GM03348 (cell line): ENCODE data around the gene ZC3H18.

ENCODE experiments used
- DNase-seq: peaks from one replicate; pipeline ENCODE4 v3.0.0; 2012; ENCODE audit warnings: low spot score

The ZC3H18 gene

DNA sequence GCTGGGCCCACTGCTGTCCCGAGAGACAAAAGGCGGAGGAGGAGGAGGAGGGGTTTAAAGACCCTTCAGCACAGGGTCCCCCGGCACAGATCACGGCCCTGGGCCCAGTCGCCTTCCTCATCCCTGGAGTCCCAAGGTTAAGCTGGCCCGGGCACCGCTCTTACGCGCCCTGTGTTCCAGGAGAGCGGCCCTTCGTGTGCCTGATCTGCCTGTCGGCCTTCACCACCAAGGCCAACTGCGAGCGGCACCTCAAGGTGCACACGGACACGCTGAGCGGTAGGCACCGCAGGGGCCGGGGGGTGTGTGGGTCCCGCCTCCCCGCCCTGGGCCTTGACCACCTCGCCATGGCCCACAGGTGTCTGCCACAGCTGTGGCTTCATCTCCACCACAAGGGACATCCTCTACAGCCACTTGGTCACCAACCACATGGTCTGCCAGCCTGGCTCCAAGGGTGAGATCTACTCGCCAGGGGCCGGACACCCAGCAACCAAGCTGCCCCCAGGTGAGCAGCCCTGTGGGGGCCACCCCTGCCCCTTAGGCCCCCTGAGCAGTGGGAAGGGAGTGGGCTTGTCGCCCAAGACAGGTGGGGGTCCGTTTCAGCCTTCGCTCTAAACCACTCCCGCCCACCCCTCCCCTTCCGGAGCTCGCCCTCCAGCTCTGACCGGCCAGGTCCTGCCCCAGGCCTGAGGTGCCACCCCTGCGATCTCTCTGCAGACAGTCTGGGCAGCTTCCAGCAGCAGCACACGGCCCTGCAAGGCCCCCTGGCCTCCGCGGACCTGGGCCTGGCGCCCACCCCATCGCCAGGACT, 37.6 kb upstream of the ZC3H18 start:
- no peak for DNase-seq

DNA sequence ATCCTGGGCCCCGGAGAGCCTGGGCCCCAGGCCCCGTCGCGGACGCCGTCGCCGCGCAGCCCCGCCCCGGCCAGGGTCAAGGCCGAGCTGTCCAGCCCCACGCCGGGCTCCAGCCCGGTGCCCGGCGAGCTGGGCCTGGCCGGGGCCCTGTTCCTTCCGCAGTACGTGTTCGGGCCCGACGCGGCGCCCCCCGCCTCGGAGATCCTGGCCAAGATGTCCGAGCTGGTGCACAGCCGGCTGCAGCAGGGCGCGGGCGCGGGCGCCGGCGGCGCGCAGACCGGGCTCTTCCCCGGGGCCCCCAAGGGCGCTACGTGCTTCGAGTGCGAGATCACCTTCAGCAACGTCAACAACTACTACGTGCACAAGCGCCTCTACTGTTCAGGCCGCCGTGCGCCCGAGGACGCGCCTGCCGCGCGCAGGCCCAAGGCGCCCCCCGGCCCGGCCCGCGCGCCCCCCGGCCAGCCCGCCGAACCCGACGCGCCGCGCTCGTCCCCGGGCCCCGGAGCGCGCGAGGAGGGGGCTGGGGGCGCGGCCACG, 36.8 kb upstream of the ZC3H18 start:
- peak; percentile 62 for DNase-seq

DNA sequence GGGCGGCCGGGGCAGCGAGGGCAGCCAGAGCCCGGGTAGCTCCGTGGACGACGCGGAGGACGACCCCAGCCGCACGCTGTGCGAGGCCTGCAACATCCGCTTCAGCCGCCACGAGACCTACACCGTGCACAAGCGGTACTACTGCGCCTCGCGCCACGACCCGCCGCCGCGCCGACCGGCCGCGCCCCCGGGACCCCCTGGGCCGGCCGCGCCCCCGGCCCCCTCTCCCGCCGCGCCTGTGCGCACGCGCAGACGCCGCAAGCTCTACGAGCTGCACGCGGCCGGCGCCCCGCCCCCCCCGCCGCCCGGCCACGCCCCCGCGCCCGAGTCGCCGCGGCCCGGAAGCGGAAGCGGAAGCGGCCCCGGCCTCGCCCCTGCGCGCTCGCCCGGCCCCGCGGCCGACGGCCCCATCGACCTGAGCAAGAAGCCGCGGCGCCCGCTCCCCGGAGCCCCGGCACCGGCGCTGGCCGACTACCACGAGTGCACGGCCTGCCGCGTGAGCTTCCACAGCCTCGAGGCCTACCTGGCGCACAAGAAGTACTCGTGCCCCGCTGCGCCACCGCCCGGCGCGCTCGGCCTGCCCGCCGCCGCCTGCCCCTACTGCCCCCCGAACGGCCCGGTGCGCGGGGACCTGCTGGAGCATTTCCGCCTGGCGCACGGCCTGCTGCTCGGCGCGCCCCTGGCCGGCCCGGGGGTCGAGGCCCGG, 36.1 kb upstream of the ZC3H18 start:
- DNase-seq = peak; percentile 99

DNA sequence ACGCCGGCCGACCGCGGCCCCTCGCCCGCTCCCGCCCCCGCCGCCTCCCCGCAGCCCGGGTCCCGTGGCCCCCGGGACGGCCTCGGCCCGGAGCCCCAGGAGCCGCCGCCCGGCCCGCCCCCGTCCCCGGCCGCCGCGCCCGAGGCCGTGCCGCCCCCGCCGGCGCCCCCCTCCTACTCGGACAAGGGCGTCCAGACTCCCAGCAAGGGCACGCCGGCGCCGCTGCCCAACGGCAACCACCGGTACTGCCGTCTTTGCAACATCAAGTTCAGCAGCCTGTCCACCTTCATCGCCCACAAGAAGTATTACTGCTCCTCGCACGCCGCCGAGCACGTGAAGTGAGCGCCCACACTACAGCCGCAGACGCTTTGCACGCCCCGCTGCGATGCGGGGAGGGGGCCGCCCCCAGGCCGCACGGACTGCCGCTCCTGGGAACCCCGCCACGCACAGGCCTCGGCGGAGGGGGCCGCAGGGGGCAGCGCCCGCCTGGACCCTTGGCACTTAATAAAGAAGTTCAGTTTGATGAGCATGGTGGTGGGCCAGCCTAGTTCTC, 35.5 kb upstream of the ZC3H18 start:
- DNase-seq = peak; percentile 79

DNA sequence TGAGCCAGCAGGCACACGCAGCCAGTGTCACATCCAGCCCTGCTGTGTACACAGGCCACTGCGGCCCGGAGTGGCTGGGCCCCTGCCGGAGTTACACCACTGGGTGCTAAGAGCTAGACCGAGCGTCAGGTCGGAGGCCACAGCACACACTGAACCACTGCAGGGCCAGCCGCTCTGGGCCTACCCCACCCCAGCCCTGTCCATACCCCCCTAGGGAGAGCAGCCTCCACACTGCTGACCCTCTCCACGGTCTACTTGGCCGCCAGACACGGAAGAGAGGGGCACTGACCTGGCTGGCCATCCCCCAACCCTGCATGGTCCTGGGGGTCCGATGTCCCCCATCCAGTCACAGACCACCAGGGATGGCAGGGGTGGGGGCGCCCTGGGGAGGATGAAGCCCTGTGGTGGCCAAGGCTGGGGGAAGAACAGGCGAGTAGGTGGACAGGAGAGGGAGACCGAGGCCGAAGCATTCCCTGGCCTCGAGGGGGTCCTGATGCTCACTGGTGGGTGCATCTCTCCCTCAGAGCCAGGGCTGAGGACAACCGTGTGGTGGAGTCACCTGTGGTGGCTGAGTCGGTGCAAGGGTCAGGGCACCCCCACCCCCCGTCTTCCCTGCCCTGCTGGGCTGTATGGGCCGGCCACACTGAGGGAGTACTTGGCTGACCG, 34.9 kb upstream of the ZC3H18 start:
- DNase-seq = no peak

DNA sequence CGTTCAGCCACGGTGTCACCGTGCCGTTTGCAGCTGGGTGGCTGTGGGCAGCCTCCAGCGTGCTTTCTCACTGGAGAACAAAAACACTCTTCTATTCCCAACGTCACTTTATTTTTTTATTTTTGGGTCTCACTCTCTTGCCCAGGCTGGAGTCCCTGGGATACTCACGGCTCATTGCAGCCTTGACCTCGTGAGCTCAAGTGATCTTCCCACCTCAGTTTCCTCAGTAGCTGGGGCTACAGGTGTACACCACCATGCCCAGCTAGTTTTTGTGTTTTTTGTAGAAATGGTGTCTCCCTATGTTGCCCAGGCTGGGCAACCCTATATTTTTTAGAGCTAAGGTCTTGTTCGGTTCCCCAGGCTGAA, 34.4 kb upstream of the ZC3H18 start:
- no peak for DNase-seq

DNA sequence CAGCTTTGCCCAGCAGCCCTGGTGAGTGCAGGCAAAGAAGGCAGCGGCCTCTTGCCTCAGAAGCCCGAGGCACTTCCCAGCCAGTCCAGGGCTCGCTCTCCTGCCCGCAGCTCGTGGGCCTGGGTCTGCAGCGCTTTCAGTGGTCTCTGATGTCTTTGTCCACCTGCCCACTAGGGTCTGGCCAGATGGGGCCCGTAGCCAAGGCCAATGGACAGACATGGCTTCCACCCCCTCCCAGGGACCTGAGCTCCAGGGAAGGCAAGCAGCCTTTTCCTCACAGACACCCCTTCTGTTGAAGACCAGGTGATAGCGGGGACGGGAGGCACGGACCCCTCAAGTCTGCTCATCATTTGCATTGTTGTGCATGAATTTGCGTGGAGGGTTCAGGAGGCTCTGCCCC, 33.7 kb upstream of the ZC3H18 start:
- DNase-seq = no peak

DNA sequence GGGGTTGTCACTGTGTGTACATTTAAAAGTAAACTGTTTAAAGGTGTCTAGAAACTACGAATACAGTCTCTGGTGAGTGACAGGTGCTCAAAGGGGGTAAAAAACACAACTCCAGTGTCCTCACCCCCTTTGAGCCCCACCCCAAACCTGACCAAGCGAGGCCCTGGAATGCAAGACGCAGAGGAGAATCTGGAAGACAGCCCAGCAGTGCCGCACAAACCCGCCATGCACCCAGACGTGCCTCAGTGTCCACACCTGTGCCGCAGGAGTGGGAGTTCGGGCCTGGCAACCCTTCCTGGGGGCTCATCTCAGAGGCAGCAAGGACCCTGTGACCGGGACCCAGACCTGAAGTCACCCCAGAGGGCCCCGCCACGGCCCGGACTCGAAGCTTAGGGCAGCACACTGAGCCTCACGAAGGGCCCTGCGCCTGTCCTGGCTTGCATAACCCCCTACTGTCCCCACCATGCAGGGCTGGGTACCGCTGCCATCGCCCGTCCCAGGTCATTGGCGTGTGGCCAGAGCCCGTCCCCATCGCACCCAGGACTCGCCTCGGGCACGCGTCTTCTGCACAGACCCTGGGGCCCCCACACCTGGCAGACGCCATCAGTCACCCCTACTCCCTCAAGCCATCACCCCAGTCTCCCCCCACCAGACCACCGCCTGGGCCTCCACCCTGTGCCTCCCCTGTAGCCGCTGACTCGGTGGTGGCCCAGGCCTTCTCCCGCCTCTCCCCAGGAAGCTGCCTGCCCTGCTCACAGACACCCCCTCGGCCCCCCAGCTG, 33.0 kb upstream of the ZC3H18 start:
- DNase-seq = no peak

DNA sequence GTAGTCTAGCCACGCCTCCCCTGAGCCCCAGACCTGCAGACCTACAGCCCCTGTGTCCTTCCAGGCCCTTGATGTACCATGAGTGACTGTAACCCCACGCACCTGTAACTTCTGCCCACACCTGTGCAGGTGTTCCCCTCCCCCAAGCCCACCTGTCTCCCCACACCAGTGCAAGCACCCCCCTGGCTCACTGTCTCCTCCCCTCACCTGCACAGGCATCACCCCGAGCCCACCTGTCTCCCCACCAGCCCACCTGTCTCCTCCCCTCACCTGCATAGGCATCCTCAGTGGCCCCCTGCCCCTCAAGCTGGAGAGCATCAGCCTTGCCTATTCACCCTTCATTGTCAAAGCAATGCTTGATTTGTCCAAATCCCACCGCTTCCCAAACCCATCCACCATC, 32.3 kb upstream of the ZC3H18 start:
- DNase-seq = no peak

DNA sequence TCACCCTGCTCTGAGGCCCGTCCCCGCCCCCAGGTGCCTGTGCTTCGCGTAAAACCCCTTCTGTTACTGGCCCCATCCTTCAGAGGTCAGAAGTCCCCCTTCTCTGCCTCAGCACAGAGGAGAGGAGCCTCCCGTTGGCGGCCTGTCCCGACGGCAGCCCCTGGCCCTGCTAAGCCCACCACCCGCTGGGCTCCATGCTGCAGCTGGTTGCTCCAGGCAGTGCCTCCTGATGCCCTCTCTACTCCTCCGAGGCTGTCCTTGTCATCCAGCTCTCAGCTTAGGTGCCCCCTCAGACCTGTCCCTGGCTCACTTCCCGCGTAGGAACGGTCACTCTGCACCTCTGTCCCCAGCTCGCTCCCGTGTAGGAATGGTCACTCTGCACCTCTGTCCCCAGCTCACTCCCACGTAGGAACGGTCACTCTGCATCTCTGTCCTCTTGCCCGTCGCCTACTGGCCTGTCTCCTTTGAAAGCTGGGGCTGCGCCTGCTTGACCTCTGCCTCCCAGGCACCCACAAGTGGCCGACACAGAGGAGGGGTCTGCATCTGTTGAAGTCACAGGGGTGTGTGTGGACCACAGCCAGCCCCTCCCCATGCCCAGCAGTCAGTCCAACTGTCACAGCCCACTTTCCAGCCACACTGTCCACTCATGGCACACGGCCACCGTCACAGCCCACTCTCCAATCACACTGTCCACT, 31.7 kb upstream of the ZC3H18 start:
- no peak for DNase-seq

DNA sequence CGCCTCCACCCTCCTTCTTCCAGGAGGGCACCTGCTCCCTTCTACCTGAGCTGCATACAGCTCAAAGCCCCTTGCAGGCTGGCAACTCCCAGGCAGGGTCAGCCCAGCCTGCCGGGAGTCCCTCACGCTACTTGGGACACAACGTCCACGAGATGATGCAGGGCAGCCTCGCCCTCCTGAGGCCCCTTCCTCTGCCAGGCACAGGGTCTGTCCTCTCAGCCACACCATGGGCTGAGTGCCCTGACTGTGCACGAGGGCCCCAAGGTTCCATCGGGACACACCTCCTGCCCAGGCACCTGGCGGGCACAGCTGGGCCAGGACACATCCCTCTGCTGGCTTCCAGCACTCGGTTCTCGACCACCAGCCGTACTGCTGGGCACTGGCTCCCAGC, 30.9 kb upstream of the ZC3H18 start:
- DNase-seq = no peak

DNA sequence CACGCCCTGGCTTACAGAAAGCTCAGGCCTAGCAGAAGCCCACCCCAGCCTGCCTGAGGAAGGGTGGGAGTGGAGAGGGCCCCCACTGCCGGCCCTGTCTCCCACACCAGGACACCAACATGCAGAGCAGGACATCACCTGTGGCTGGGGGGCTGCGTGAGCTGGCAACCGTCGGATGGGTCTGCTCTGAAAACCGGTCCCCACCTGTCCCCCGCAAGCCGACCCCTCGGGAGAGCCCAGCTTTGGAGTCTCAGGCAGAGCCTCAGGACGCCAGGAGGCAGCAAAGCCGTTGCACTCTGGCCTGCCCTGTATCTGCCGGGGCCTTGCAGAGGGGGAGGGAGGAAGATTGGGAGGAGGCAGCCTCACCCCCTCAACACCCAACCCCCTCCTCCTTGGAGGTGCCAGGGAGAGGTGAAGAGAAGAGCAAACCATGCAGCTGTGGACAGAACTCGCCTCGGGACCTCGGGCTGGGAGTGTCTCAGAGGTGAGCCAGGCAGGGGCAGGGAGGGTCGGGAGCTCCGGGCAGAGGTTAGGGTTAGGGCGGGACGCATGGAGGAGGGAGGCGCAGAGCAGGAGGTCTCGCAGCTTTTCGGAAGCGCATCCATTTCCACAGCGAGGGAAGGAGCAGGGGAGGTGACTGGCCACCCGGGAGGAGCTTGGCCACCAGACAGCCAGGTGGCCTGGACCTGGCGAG, 30.4 kb upstream of the ZC3H18 start:
- DNase-seq = peak; percentile 5

DNA sequence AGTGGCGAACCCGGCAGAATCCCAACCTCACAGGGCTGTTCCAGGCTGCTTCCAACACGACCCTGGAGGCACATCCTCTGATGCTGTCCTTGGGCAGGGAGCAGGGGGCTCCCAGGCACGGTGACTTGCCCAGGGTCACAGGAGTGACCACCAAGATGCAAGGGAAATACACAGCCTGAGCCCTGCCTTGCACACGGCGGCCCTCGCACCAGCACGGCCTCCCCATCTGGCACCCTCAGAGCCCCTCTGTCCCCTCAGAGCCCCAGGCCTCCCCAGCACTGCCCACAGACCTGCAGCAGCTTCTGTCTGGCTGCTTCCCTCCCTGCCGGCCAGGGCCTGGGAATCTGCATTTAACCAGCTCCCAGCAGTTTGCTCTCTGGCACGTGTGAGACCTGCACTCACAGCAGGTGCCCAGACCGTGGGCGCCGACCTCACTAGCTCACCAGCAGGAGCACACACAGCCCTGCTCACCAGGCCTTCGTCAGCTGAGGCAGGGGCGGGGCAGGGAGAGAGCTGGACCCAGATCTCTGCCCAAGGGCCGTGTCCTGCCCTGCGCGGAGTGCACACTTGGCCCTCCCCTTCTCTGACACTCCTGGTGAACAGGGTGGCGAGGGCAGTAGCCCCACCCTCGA, 29.7 kb upstream of the ZC3H18 start:
- DNase-seq = no peak

DNA sequence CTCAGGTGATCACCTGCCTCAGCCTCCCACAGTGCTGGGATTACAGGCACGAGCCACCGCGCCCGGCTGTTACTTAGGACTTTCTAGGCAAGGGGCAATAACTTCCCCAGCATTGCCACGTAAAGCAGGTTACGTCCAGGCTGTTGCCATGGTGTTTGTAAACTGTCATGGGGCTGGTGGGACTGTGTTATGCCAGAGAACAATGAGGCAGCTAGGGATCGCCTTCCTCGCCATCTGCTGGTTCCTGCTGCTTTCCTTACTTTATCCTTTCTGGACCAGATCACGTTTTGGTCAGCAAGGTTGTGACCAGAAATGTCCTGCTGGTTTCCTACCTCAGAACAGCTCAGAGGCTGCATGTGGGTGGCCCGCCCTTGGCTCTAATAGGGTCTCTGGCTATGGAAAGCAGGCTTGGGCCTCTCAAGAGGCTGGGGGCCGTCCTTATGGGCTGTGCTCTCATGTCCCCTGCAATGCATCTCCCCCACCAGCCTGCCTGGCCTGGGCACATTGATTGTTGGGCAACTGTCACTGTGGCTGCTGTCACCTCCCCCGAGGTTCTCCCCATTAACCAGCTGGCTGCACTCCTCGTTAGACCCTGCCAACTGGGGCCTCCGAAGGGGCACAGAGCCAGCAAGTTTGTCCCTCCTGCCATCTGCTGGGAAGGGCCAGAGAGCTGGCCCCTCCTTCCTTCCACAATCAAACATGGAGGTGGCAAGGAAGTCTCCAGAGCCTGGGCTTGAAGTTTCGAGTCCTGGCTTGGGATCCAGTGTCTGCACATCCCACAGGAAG, 28.2 kb upstream of the ZC3H18 start:
- DNase-seq = no peak

DNA sequence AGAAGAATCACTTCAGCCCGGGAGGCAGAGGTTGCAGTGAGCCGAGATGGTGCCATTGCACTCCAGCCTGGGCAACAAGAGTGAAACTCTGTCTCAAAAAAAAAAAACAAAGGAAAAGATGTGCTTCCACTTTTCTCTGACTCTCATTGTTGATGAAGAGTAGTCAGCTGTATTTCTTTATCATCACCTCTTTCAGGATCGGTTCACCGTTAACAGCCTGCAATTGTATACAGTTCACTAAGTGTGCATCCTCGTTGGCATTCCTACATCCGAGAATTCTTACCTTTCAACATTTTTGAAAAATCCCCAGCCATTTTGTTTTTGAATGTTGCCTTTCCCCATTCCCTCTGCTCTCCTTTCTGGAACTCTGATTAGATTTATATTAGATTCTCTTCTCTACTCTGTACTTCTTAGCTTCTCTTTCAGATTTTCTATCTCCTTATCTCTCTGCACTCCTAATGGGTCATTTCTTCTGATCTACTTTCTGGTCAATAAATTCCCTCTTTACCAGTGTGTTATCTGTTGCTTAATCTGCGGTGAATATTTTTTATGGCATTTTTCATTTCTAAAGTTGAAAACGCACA, 26.9 kb upstream of the ZC3H18 start:
- DNase-seq = no peak

DNA sequence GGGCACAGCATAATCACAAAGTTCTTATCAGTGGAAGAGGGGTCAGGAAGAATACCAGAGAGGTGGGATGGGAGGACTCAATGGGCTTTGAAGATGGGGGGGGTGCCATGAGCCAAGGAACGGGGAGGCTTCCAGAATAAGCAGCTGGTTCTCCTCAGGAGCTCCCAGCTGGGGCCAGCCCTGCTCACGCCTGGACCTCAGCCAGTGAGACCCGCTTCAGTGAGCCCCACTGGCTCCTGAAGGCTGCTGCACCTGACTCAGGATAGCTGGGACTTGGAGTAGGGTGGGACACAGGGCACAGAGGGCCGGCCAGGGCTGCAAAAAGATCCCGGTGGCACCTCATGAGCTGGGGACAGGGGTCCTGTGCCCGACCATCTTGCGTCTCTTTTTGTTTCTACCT, 24.4 kb upstream of the ZC3H18 start:
- no peak for DNase-seq

DNA sequence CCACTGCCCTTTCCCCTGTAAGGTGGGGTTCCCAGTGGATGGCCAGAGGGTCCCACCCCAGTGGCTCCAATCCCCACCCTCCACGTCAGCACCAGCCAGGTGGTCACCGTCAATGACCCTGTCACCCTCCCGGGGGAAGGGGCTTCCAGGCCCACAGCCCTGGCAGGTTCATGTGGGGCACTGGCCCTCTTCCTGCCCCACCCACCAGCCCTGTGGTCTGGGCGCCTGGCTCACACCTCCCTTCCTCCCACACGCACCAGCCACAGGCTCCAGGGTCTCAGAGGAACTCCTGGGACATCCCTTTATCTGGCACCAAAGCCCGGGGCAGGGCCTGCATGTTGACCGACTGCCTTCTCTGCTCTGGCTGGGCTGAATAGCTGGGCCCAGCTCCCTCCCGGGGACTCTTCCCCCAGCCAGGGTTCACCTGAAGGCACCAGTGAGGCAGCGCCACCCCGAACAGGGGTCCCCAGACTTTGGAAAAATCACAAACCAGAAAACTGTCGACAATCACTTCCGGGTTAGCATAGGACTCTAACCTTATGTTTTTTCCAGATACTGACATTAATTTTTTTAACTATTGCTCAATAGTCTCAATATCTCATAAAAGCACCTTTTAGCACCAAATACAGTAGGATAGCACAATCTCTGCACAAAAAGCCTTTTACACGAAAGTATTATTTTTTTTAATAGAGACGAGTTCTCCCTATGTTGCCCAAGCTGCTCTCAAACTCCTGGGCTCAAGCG, 21.9 kb upstream of the ZC3H18 start:
- no peak for DNase-seq

DNA sequence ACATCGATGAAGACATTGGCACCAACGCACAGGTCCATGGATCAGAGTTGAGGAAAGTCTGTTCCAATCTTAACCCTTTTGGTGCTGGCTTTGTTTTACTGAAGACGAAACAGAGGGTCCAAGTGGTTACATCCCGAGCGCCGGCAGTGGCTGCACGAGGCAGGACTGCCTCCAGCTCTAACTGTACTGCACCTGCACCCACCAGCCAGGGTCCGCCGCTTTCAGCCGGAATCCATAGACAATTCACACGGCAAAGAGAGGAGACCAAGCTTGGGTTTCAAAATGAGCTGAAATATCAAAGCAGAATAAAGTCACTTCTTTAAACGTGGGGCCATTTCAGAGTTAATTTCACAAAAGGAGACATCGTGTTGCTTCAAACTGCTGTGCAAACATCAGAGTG, 21.2 kb upstream of the ZC3H18 start:
- DNase-seq = no peak
